GM12875 (cell line): ENCODE measurements around the gene HOTAIR.
A peak's percentile ranks its signal among the peaks of the same experiment; 100 is the strongest.

Experiments used
- H3K4me3 ChIP-seq: one replicate; pipeline ENCODE4 v1.5.1; 2011; ENCODE audit warnings: low read depth, low read length, control low read depth
- CTCF ChIP-seq: IDR thresholded peaks from 2 replicates; pipeline ENCODE4 v1.5.1; 2011; ENCODE audit warnings: low read depth, mild to moderate bottlenecking, control low read depth, inconsistent platforms, low read length, moderate library complexity, borderline replicate concordance; ENCODE audit not compliant: insufficient read depth

Gene HOTAIR

GRCh38 chr12:54010053-54010971 lies 35.6 kb upstream of the HOTAIR start:
- no peak for TF ChIP-seq CTCF
- no peak overlapping the region for H3K4me3 ChIP-seq

GRCh38 chr12:54009171-54010052 lies 34.7 kb upstream of the HOTAIR start:
- no peak for TF ChIP-seq CTCF
- no peak overlapping the region for H3K4me3 ChIP-seq

- H3K4me3 ChIP-seq: no peak overlapping the region
- no peak for TF ChIP-seq CTCF
These were observed 33.5 kb upstream of the HOTAIR start for GRCh38 chr12:54008260-54008552.

GRCh38 chr12:54007538-54008259 lies 32.9 kb upstream of the HOTAIR start:
- H3K4me3 ChIP-seq: no peak overlapping the region
- no peak for TF ChIP-seq CTCF

GRCh38 chr12:54006559-54007220 lies 31.9 kb upstream of the HOTAIR start:
- no peak overlapping the region for H3K4me3 ChIP-seq
- TF ChIP-seq CTCF: no peak

GRCh38 chr12:54005853-54006558 lies 31.3 kb upstream of the HOTAIR start:
- TF ChIP-seq CTCF: peak; percentile 80
- H3K4me3 ChIP-seq: no peak overlapping the region
